Measurements from ENCODE around the gene DLGAP1.

DNA sequence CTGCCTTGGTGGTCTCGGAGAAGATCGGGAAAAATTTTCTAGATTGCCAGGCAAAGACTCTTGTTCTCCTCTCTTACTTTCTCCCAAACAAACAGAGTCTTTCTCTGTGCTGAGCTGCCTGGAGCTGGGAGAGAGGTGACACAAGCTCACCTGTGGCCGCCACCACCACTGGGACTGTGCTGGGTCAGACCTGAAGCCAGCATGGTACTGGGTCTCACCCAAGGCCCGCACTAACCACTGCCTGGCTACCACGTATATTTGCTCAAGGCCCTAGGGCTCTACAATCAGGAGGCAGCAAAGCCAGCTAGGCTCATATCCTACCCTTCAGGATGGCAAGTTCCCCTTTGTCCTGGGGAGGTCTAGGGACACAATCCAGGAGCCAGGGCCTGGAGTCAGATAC lies 312.2 kb downstream of the DLGAP1 start:
- TF ChIP-seq PKNOX1 (IDR thresholded peaks at IDR 0.05) (no peak), BHLHE40 (IDR thresholded peaks at IDR 0.05; ENCODE audit: borderline replicate concordance) (no peak), FOXK2 (IDR thresholded peaks at IDR 0.05) (no peak), CTBP1 (IDR thresholded peaks at IDR 0.05; ENCODE audit: borderline replicate concordance) (no peak), FOXM1 (IDR thresholded peaks at IDR 0.05; ENCODE audit: borderline replicate concordance) (no peak), NFRKB (IDR thresholded peaks at IDR 0.05) (no peak), FOXA1 (IDR thresholded peaks at IDR 0.05) (no peak), TARDBP (IDR thresholded peaks at IDR 0.05) (no peak), HDGF (IDR thresholded peaks at IDR 0.05; ENCODE audit: borderline replicate concordance) (no peak), SUZ12 (IDR thresholded peaks at IDR 0.05) (no peak), SP1 (IDR thresholded peaks at IDR 0.05) (no peak)
